Measurements from ENCODE around the gene GALNT7.

GRCh38 chr4:173205656-173206055 is 37.0 kb downstream of the GALNT7 start:
- TF ChIP-seq, protein P1, sequence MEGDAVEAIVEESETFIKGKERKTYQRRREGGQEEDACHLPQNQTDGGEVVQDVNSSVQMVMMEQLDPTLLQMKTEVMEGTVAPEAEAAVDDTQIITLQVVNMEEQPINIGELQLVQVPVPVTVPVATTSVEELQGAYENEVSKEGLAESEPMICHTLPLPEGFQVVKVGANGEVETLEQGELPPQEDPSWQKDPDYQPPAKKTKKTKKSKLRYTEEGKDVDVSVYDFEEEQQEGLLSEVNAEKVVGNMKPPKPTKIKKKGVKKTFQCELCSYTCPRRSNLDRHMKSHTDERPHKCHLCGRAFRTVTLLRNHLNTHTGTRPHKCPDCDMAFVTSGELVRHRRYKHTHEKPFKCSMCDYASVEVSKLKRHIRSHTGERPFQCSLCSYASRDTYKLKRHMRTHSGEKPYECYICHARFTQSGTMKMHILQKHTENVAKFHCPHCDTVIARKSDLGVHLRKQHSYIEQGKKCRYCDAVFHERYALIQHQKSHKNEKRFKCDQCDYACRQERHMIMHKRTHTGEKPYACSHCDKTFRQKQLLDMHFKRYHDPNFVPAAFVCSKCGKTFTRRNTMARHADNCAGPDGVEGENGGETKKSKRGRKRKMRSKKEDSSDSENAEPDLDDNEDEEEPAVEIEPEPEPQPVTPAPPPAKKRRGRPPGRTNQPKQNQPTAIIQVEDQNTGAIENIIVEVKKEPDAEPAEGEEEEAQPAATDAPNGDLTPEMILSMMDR (IDR thresholded peaks at IDR 0.05), result no peak
- no peak for TF ChIP-seq POLR2A (IDR thresholded peaks at IDR 0.05)

Measured in heart left ventricle (tissue), 13 donors.